ENCODE data around the gene INSM2. TPM values are rescaled to one million over a fixed set of nuclear protein-coding genes. Genes with fewer than 3 reads are reported as not detected.
A peak's percentile ranks its signal among the peaks of the same experiment; 100 is the strongest.

Gene INSM2
- total and polyA plus RNA-seq, 9 donors = not detected

GRCh38 chr14:35543006-35543405 lies 9.0 kb downstream of the INSM2 start:
- no peaks in the 10 kb centered on the region for H3K4me1 ChIP-seq (ENCODE audit: control insufficient read depth, insufficient read depth, low read length)
- DNase-seq = no peak
- H3K4me3 ChIP-seq (ENCODE audit: low read length) = no peak overlapping the region
- no peaks in the 10 kb centered on the region for H3K27me3 ChIP-seq (ENCODE audit: control insufficient read depth, insufficient read depth, low read length)
- no peaks in the 10 kb centered on the region for H3K9me3 ChIP-seq (replicated peaks; ENCODE audit: control insufficient read depth, low read depth, low read length)
- no peaks in the 10 kb centered on the region for H3K36me3 ChIP-seq (ENCODE audit: control insufficient read depth, insufficient read depth, low read length)
- 100% methylated on average over 2 of the region's 5 CpGs for WGBS (ENCODE audit: insufficient coverage)
- no peak overlapping the region for H3K27ac ChIP-seq (ENCODE audit: low read length)

- Histone ChIP-seq H3K27me3 (ENCODE audit: control insufficient read depth, insufficient read depth, low read length) (no peaks in the 10 kb centered on the region), H3K4me3 (ENCODE audit: low read length) (no peak overlapping the region), H3K4me1 (ENCODE audit: control insufficient read depth, insufficient read depth, low read length) (no peaks in the 10 kb centered on the region), H3K9me3 (replicated peaks; ENCODE audit: control insufficient read depth, low read depth, low read length) (no peaks in the 10 kb centered on the region), H3K27ac (ENCODE audit: low read length) (no peak overlapping the region), H3K36me3 (ENCODE audit: control insufficient read depth, insufficient read depth, low read length) (no peaks in the 10 kb centered on the region)
- WGBS (ENCODE audit: insufficient coverage) = no CpG with 5 or more reads among the region's 4 CpGs
- no peak for DNase-seq
Observed at GRCh38 chr14:35549551-35549950, 15.6 kb downstream of the INSM2 start.

GRCh38 chr14:35551081-35551480 lies 17.1 kb downstream of the INSM2 start:
- H3K36me3 ChIP-seq (ENCODE audit: control insufficient read depth, insufficient read depth, low read length) = no peaks in the 10 kb centered on the region
- H3K27me3 ChIP-seq (ENCODE audit: control insufficient read depth, insufficient read depth, low read length) = no peaks in the 10 kb centered on the region
- H3K27ac ChIP-seq (ENCODE audit: low read length) = no peak overlapping the region
- H3K4me3 ChIP-seq (ENCODE audit: low read length) = no peak overlapping the region
- H3K9me3 ChIP-seq (replicated peaks; ENCODE audit: control insufficient read depth, low read depth, low read length) = no peaks in the 10 kb centered on the region
- H3K4me1 ChIP-seq (ENCODE audit: control insufficient read depth, insufficient read depth, low read length) = no peaks in the 10 kb centered on the region
- WGBS (ENCODE audit: insufficient coverage) = no CpG with 5 or more reads among the region's 1 CpG
- no peak for DNase-seq

- Histone ChIP-seq H3K4me1 (ENCODE audit: control insufficient read depth, insufficient read depth, low read length) (no peaks in the 10 kb centered on the region), H3K36me3 (ENCODE audit: control insufficient read depth, insufficient read depth, low read length) (no peaks in the 10 kb centered on the region), H3K27ac (ENCODE audit: low read length) (no peak overlapping the region), H3K4me3 (ENCODE audit: low read length) (no peak overlapping the region), H3K27me3 (ENCODE audit: control insufficient read depth, insufficient read depth, low read length) (no peaks in the 10 kb centered on the region), H3K9me3 (replicated peaks; ENCODE audit: control insufficient read depth, low read depth, low read length) (no peaks in the 10 kb centered on the region)
- no CpG with 5 or more reads among the region's 1 CpG for WGBS (ENCODE audit: insufficient coverage)
- no peak for DNase-seq
Observed at GRCh38 chr14:35553808-35554207, 19.8 kb downstream of the INSM2 start.

- DNase-seq = no peak
- Histone ChIP-seq H3K4me3 (ENCODE audit: low read length) (no peak overlapping the region), H3K9me3 (replicated peaks; ENCODE audit: control insufficient read depth, low read depth, low read length) (no peaks in the 10 kb centered on the region), H3K27ac (ENCODE audit: low read length) (no peak overlapping the region), H3K4me1 (ENCODE audit: control insufficient read depth, insufficient read depth, low read length) (no peaks in the 10 kb centered on the region), H3K27me3 (ENCODE audit: control insufficient read depth, insufficient read depth, low read length) (no peaks in the 10 kb centered on the region), H3K36me3 (ENCODE audit: control insufficient read depth, insufficient read depth, low read length) (no peaks in the 10 kb centered on the region)
- WGBS (ENCODE audit: insufficient coverage) = no CpG with 5 or more reads among the region's 1 CpG
Observed at GRCh38 chr14:35556548-35556947, 22.6 kb downstream of the INSM2 start.

GRCh38 chr14:35557221-35557747 lies 23.3 kb downstream of the INSM2 start:
- Histone ChIP-seq H3K9me3 (replicated peaks; ENCODE audit: control insufficient read depth, low read depth, low read length) (no peaks in the 10 kb centered on the region), H3K27ac (ENCODE audit: low read length) (no peak overlapping the region), H3K36me3 (ENCODE audit: control insufficient read depth, insufficient read depth, low read length) (no peaks in the 10 kb centered on the region), H3K4me3 (ENCODE audit: low read length) (no peak overlapping the region), H3K4me1 (ENCODE audit: control insufficient read depth, insufficient read depth, low read length) (no peaks in the 10 kb centered on the region), H3K27me3 (ENCODE audit: control insufficient read depth, insufficient read depth, low read length) (no peaks in the 10 kb centered on the region)
- DNase-seq = no peak

GRCh38 chr14:35558680-35559079 lies 24.7 kb downstream of the INSM2 start:
- 42% methylated on average over 2 of the region's 2 CpGs for WGBS (ENCODE audit: insufficient coverage)

GRCh38 chr14:35565871-35566464 lies 32.0 kb downstream of the INSM2 start:
- no peak for DNase-seq
- H3K9me3 ChIP-seq (replicated peaks; ENCODE audit: control insufficient read depth, low read depth, low read length) = no peaks in the 10 kb centered on the region
- H3K27me3 ChIP-seq (ENCODE audit: control insufficient read depth, insufficient read depth, low read length) = no peaks in the 10 kb centered on the region
- no peaks in the 10 kb centered on the region for H3K4me1 ChIP-seq (ENCODE audit: control insufficient read depth, insufficient read depth, low read length)
- no peak overlapping the region for H3K4me3 ChIP-seq (ENCODE audit: low read length)
- no peaks in the 10 kb centered on the region for H3K36me3 ChIP-seq (ENCODE audit: control insufficient read depth, insufficient read depth, low read length)
- no peak overlapping the region for H3K27ac ChIP-seq (ENCODE audit: low read length)
- WGBS (ENCODE audit: insufficient coverage) = 100% methylated on average over 1 of the region's 4 CpGs

More at GRCh38 chr14:35558680-35559079, 24.7 kb downstream of the INSM2 start:
- no peak overlapping the region for H3K27ac ChIP-seq (ENCODE audit: low read length)
- H3K4me3 ChIP-seq (ENCODE audit: low read length) = no peak overlapping the region
- DNase-seq = peak; percentile 8
- H3K4me1 ChIP-seq (ENCODE audit: control insufficient read depth, insufficient read depth, low read length) = no peaks in the 10 kb centered on the region
- H3K27me3 ChIP-seq (ENCODE audit: control insufficient read depth, insufficient read depth, low read length) = no peaks in the 10 kb centered on the region
- no peaks in the 10 kb centered on the region for H3K36me3 ChIP-seq (ENCODE audit: control insufficient read depth, insufficient read depth, low read length)
- no peaks in the 10 kb centered on the region for H3K9me3 ChIP-seq (replicated peaks; ENCODE audit: control insufficient read depth, low read depth, low read length)

GRCh38 chr14:35571598-35571997 lies 37.6 kb downstream of the INSM2 start:
- WGBS (ENCODE audit: insufficient coverage) = no CpG with 5 or more reads among the region's 8 CpGs
- DNase-seq = no peak
- Histone ChIP-seq H3K27me3 (ENCODE audit: control insufficient read depth, insufficient read depth, low read length) (no peaks in the 10 kb centered on the region), H3K36me3 (ENCODE audit: control insufficient read depth, insufficient read depth, low read length) (no peaks in the 10 kb centered on the region), H3K4me1 (ENCODE audit: control insufficient read depth, insufficient read depth, low read length) (no peaks in the 10 kb centered on the region), H3K9me3 (replicated peaks; ENCODE audit: control insufficient read depth, low read depth, low read length) (no peaks in the 10 kb centered on the region), H3K4me3 (ENCODE audit: low read length) (no peak overlapping the region), H3K27ac (ENCODE audit: low read length) (no peak overlapping the region)

GRCh38 chr14:35573911-35574310 lies 39.9 kb downstream of the INSM2 start:
- Histone ChIP-seq H3K27me3 (ENCODE audit: control insufficient read depth, insufficient read depth, low read length) (no peaks in the 10 kb centered on the region), H3K4me3 (ENCODE audit: low read length) (no peak overlapping the region), H3K27ac (ENCODE audit: low read length) (no peak overlapping the region), H3K36me3 (ENCODE audit: control insufficient read depth, insufficient read depth, low read length) (no peaks in the 10 kb centered on the region), H3K9me3 (replicated peaks; ENCODE audit: control insufficient read depth, low read depth, low read length) (no peaks in the 10 kb centered on the region), H3K4me1 (ENCODE audit: control insufficient read depth, insufficient read depth, low read length) (no peaks in the 10 kb centered on the region)
- DNase-seq = no peak
- WGBS (ENCODE audit: insufficient coverage) = no CpG with 5 or more reads among the region's 2 CpGs

- no peak overlapping the region for H3K27ac ChIP-seq (ENCODE audit: low read length)
- no peak overlapping the region for H3K4me3 ChIP-seq (ENCODE audit: low read length)
- H3K36me3 ChIP-seq (ENCODE audit: control insufficient read depth, insufficient read depth, low read length) = no peaks in the 10 kb centered on the region
- H3K4me1 ChIP-seq (ENCODE audit: control insufficient read depth, insufficient read depth, low read length) = no peaks in the 10 kb centered on the region
- no peaks in the 10 kb centered on the region for H3K9me3 ChIP-seq (replicated peaks; ENCODE audit: control insufficient read depth, low read depth, low read length)
- H3K27me3 ChIP-seq (ENCODE audit: control insufficient read depth, insufficient read depth, low read length) = no peaks in the 10 kb centered on the region
- DNase-seq = peak; percentile 4
Observed at GRCh38 chr14:35576260-35576659, 42.3 kb downstream of the INSM2 start.
